ENCODE data around the gene SANBR. TPM values are rescaled to one million over a fixed set of nuclear protein-coding genes. Genes with fewer than 3 reads are reported as not detected.

Gene SANBR
- total RNA-seq, 2 donors from 2014 or later: 4.0 to 6.1 TPM

Other genes starting within 250 kb of the SANBR start
- 10 to 100 TPM; 13.9 to 60.1 TPM for gene REL, start 184.3 kb upstream of the SANBR start, total RNA-seq
- gene PEX13, start 48.2 kb upstream of the SANBR start, total RNA-seq: 10 to 100 TPM; 17.1 to 25.1 TPM
- gene PUS10, start 47.6 kb upstream of the SANBR start, total RNA-seq: 1 to 10 TPM; 5.1 to 5.7 TPM
- gene C2orf74, start 96.3 kb downstream of the SANBR start, total RNA-seq: 10 to 100 TPM; 10.5 to 11.8 TPM

All from activated T-helper 17 cell treated with anti-CD3 and anti-CD28 coated beads, Interleukin-2, amount 50 U/mL, for 72 hours (primary cell).